Measurements from ENCODE around the gene GRIK3. TPM values are rescaled to one million over a fixed set of nuclear protein-coding genes. Genes with fewer than 3 reads are reported as not detected.

The GRIK3 gene
- total and polyA plus RNA-seq, 11 donors: 0.06 to 1.6 (median 0.29) TPM

GRCh38 chr1:37028981-37029617 is 5.2 kb downstream of the GRIK3 start:
- Histone ChIP-seq H3K27ac (no peak overlapping the region), H3K4me1 (peaks cover 0 to 18% (median 5%) of the 10 kb centered on the region in 12 donors), H3K27me3 (peaks cover 20 to 82% (median 51%) of the 10 kb centered on the region in 9 donors), H3K36me3 (no peaks in the 10 kb centered on the region), H3K4me3 (no peak overlapping the region), H3K9me3 (no peaks in the 10 kb centered on the region)
- intact Hi-C loops (cut with DNase I): no loop called here
- DNase-seq (no peak), ATAC-seq (peak in 1 of 4 donors; percentile 12)
- 26 to 40% (median 31%) methylated on average over 8 to 12 of the region's 12 CpGs for WGBS, 4 donors
- no peak for TF ChIP-seq POLR2A (IDR thresholded peaks at IDR 0.05)
- no peak for TF ChIP-seq CTCF (IDR thresholded peaks at IDR 0.05)

DNA sequence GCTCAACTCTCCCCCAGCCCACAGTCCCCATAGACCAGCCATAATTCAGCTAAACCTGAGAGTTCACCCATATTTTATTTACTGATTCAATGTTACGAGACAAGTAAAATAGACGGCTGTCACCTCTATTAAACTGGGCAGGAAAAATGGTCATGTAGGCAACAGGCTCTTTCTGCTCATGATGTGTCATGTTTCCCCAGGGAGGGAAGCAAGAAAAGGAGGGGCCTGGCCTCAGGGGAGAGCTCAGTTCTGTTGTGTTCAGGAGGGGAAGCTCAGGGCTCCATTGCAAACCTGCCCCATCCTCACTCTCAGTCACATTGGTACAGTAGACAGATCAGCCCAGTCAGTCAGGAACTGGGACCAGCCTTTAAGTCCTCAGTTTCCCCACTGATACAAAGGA is 12.8 kb downstream of the GRIK3 start:
- no peak for ATAC-seq
- TF ChIP-seq CTCF (IDR thresholded peaks at IDR 0.05) (no peak), POLR2A (IDR thresholded peaks at IDR 0.05) (no peak)
- H3K4me3 ChIP-seq: no peak overlapping the region
- H3K9me3 ChIP-seq: no peaks in the 10 kb centered on the region
- intact Hi-C loops (cut with DNase I): no loop called here
- peaks cover 0 to 53% (median 0%) of the 10 kb centered on the region in 9 donors for H3K27me3 ChIP-seq
- H3K4me1 ChIP-seq: no peaks in the 10 kb centered on the region
- no peak overlapping the region for H3K27ac ChIP-seq
- H3K36me3 ChIP-seq: no peaks in the 10 kb centered on the region
- WGBS, 4 donors: 86 to 97% (median 94%) methylated on average over 2 of the region's 2 CpGs
- no peak for DNase-seq

DNA sequence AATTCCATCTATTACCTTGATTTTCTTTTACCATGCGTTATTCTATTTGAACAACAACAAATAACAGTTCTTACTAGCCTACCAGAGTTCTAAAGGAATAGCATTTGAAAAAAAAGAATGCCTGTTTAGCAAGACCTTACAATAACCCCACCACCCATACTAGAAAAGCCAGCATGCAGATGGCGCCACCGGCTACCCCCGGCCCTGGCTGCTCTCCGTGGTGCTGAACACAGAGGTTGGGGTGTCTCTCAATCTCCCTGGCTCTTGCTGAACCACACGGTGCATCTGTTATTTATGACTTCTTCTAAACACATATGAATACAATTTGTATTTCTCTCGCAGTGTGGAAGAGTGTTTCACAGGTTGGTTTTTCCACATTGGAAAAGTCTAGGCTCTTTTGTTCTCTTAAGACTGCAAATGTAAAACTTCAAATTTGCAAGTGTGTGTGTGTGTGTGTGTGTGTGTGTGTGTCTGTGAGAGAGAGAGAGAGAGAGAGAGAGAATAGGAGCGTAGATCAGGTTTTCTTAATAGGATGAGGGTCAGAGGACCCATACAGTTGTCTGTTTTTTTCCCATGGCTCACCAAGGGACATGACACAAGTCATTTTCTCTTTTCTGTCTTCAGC is 13.6 kb downstream of the GRIK3 start:
- no peaks in the 10 kb centered on the region for H3K36me3 ChIP-seq
- no peaks in the 10 kb centered on the region for H3K9me3 ChIP-seq
- H3K4me3 ChIP-seq: no peak overlapping the region
- H3K27ac ChIP-seq: no peak overlapping the region
- no peak for DNase-seq
- H3K27me3 ChIP-seq: peaks cover 0 to 46% (median 0%) of the 10 kb centered on the region in 9 donors
- peaks cover 0 to 1% (median 0%) of the 10 kb centered on the region in 12 donors for H3K4me1 ChIP-seq
- TF ChIP-seq CTCF (IDR thresholded peaks at IDR 0.05) (no peak), POLR2A (IDR thresholded peaks at IDR 0.05) (no peak)
- intact Hi-C loops (cut with DNase I): no loop called here
- no peak for ATAC-seq
- 5 to 8% (median 7%) methylated on average over 8 of the region's 8 CpGs for WGBS, 4 donors

DNA sequence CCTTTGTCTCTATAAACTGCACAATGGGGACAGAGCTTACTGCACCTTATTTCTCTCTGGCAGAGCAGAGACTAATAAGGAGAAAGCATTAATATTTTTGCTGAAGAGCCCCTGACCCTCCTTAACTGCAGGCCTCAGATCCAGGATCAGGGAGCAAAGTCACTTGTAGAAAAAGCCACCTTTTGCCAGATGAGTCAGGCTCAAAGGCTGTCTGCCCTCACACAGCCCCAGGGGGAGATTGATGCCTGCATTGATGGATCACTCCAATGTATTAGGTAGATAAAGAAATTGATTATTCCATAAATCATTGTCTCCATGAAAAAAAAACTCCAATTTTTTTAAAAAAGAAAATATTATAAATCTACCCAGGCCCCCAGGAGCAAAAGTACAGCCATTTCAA is 15.8 kb downstream of the GRIK3 start:
- intact Hi-C loops (cut with DNase I): no loop called here
- no peak for ATAC-seq
- no peak overlapping the region for H3K4me3 ChIP-seq
- H3K9me3 ChIP-seq: no peaks in the 10 kb centered on the region
- H3K36me3 ChIP-seq: no peaks in the 10 kb centered on the region
- no peak overlapping the region for H3K27ac ChIP-seq
- no peak for TF ChIP-seq CTCF (IDR thresholded peaks at IDR 0.05)
- no peak for TF ChIP-seq POLR2A (IDR thresholded peaks at IDR 0.05)
- H3K4me1 ChIP-seq: peaks cover 0 to 5% (median 0%) of the 10 kb centered on the region in 12 donors
- DNase-seq: no peak
- peaks cover 0 to 43% (median 2%) of the 10 kb centered on the region in 9 donors for H3K27me3 ChIP-seq
